GM21619 (cell line): ENCODE data around the gene AGAP2.
"Not testable (repeated sequence)": the region's sequence is repeated elsewhere in the genome, so short reads cannot be mapped to it uniquely, and the experiment has no call there.

Experiments used
- ATAC-seq: cut with Tn5 transposase; IDR thresholded peaks from one replicate; pipeline ENCODE4 v1.9.1; 2021; ENCODE audit not compliant: unreplicated experiment

AGAP2 gene

GRCh38 chr12:57707250-57707649 lies 31.3 kb downstream of the AGAP2 start:
- ATAC-seq = no peak

GRCh38 chr12:57700317-57700716 lies 38.2 kb downstream of the AGAP2 start:
- ATAC-seq = no peak

- ATAC-seq = no peak
These were observed 40.1 kb downstream of the AGAP2 start for GRCh38 chr12:57698414-57698813.

GRCh38 chr12:57697076-57697475 lies 41.5 kb downstream of the AGAP2 start:
- ATAC-seq = no peak

- ATAC-seq = no peak
These were observed 42.6 kb downstream of the AGAP2 start for GRCh38 chr12:57695770-57696432.

GRCh38 chr12:57694459-57695019 lies 44.0 kb downstream of the AGAP2 start:
- no peak for ATAC-seq

GRCh38 chr12:57693659-57694458 lies 44.7 kb downstream of the AGAP2 start, which contains the start of gene OS9:
Gene OS9 (plus strand): TSS chr12:57694132. CDS start chr12:57694162, 30 bp downstream.
- peak; percentile 96 for ATAC-seq

- no peak for ATAC-seq
These were observed 45.3 kb downstream of the AGAP2 start for GRCh38 chr12:57693317-57693658.

- ATAC-seq = no peak
These were observed 46.0 kb downstream of the AGAP2 start for GRCh38 chr12:57692500-57692899.

- no peak for ATAC-seq
These were observed 49.6 kb downstream of the AGAP2 start for GRCh38 chr12:57688931-57689330.

GRCh38 chr12:57687862-57688261 lies 50.7 kb downstream of the AGAP2 start:
- ATAC-seq = no peak

- no peak for ATAC-seq
These were observed 58.8 kb downstream of the AGAP2 start for GRCh38 chr12:57679697-57680096.

- not testable (repeated sequence) for ATAC-seq
These were observed 60.6 kb downstream of the AGAP2 start for GRCh38 chr12:57677947-57678346.

GRCh38 chr12:57674691-57675090 lies 63.9 kb downstream of the AGAP2 start:
- ATAC-seq = no peak
